ENCODE results near the gene LIME1. TPM values are rescaled to one million over a fixed set of nuclear protein-coding genes. Genes with fewer than 3 reads are reported as not detected.

Gene LIME1
- total and polyA plus RNA-seq, 12 donors: 0.22 to 103 (median 8.4) TPM

GRCh38 chr20:63705232-63706026, 31.0 kb upstream of the LIME1 start:
- Histone ChIP-seq H3K27me3 (no peaks in the 10 kb centered on the region), H3K36me3 (replicated peaks in 1 of 2) (peaks cover 0 to 42% of the 10 kb centered on the region in 2 donors), H3K4me1 (replicated peaks in 1 of 2) (peaks cover 19 to 22% of the 10 kb centered on the region in 2 donors), H3K27ac (no peak overlapping the region), H3K9me3 (replicated peaks in 1 of 3) (no peaks in the 10 kb centered on the region), H3K4me3 (no peak overlapping the region)
- DNase-seq: peak in 2 of 7 donors; percentile 17 to 49
- WGBS, 4 donors: 83 to 95% (median 86%) methylated on average over 3 to 8 of the region's 8 CpGs
- intact Hi-C loops (cut with DNase I): loop anchor here in 1 of 2 donors (10.0 kb wide), 1 partner anchor 149 kb away; no protein-coding TSS in a partner anchor
- TF ChIP-seq CTCF (IDR thresholded peaks at IDR 0.05): no peak
- TF ChIP-seq POLR2A (IDR thresholded peaks at IDR 0.05): no peak

DNA sequence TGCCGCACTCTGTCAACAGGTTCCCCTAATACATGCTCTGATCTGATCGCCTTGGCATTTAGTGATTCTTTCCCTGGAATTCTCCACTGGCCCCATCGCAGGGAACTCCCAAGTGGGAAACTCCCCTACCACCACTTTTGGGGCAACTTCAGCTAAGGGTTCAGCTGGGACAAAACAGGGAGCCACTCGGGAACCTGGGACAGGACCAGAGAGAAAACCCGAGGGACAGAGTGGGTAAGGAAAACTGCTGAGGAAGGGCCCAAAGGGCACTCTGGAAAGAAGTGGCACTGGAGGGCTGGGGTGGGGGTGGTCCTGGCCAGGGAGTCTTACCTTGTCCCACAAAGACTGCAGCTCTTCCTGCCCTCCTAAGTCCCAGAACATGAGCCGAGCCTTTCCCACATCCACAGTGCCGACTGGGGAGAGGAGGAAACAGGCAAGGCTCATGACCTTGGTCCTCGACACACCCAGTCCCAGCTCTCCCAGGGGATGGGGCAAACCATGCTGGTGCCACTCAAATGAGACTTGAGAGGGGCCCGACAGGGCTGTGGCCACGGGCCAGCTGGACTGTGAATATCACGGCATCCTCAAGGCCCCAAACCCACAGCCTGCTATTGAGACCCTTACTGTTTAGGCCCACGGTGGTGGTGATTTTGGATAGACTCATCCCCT, 30.3 kb upstream of the LIME1 start:
- Histone ChIP-seq H3K27ac (peak overlapping the region in 3 of 5 donors; percentile 80 to 93 (median 90)), H3K27me3 (no peaks in the 10 kb centered on the region), H3K9me3 (replicated peaks in 1 of 3) (no peaks in the 10 kb centered on the region), H3K36me3 (replicated peaks in 1 of 2) (peaks cover 0 to 49% of the 10 kb centered on the region in 2 donors), H3K4me3 (no peak overlapping the region), H3K4me1 (replicated peaks in 1 of 2) (peaks cover 19 to 22% of the 10 kb centered on the region in 2 donors)
- no peak for TF ChIP-seq POLR2A (IDR thresholded peaks at IDR 0.05)
- no peak for TF ChIP-seq CTCF (IDR thresholded peaks at IDR 0.05)
- peak in 4 of 7 donors; percentile 20 to 56 (median 24) for DNase-seq
- WGBS, 4 donors: 60 to 73% (median 68%) methylated on average over 9 to 12 of the region's 12 CpGs
- intact Hi-C loops (cut with DNase I): loop anchor here in 1 of 2 donors (10.0 kb wide), 1 partner anchor 149 kb away; no protein-coding TSS in a partner anchor

GRCh38 chr20:63706852-63707557, 29.5 kb upstream of the LIME1 start:
- H3K27me3 ChIP-seq: no peaks in the 10 kb centered on the region

More at GRCh38 chr20:63706852-63707557, 29.5 kb upstream of the LIME1 start:
- Histone ChIP-seq H3K36me3 (replicated peaks in 1 of 2) (peaks cover 0 to 57% of the 10 kb centered on the region in 2 donors), H3K4me3 (peak overlapping the region; percentile 79 to 95 (median 88)), H3K27ac (peak overlapping the region; percentile 80 to 93 (median 90)), H3K4me1 (replicated peaks in 1 of 2) (peaks cover 19 to 22% of the 10 kb centered on the region in 2 donors), H3K9me3 (replicated peaks in 1 of 3) (no peaks in the 10 kb centered on the region)
- peak in 3 of 6 experiments; percentile 27 to 33 (median 30) for TF ChIP-seq CTCF (IDR thresholded peaks at IDR 0.05)
- no peak for TF ChIP-seq POLR2A (IDR thresholded peaks at IDR 0.05)
- WGBS, 4 donors: 3 to 12% (median 4%) methylated on average over 11 to 56 of the region's 56 CpGs
- intact Hi-C loops (cut with DNase I): loop anchor here in 1 of 2 donors (10.0 kb wide), 1 partner anchor 148 kb away; no protein-coding TSS in a partner anchor
- peak; percentile 46 to 77 (median 63) for DNase-seq
